HCT116 (cell line): ENCODE results near the gene LDHAL6B. TPM values are rescaled to one million over a fixed set of nuclear protein-coding genes. Genes with fewer than 3 reads are reported as not detected.

Experiments
- ATAC-seq: fragments of 200-7000 bp; cut with Tn5 transposase; 2 replicates; pipeline ENCODE4 v1.9.1; 2020; ENCODE audit warnings: mild to moderate bottlenecking, moderate library complexity
- BruUV-seq: library from RNA; stranded (reverse); fragments of 400-500 nt; replicated peaks from 2 replicates; lab custom pipeline; 2021; lab: Mats Ljungman, UMichigan
- CTCF ChIA-PET: fragments of 300-600 bp; sonication (Branson Sonifier 250); formaldehyde crosslinking; loops from one replicate; lab custom pipeline; 2021; ENCODE audit warnings: antibody characterized with exemption; lab: Charles Lee
- POLR2A ChIA-PET: fragments of 300-600, 350-600 bp; sonication (Branson Sonifier 250); formaldehyde crosslinking; loops from one replicate; lab custom pipeline; 2021; ENCODE audit warnings: antibody characterized with exemption; lab: Charles Lee
- RAD21 ChIA-PET, 2 experiments: fragments of 300-600 bp; sonication (Branson Sonifier 250); formaldehyde crosslinking; loops; one replicate each; lab custom pipeline; 2023; ENCODE audit warnings: low total read pairs in 2 of 2; ENCODE audit not compliant: uncharacterized antibody in 2 of 2, unreplicated experiment in 2 of 2, low non-redundant PET in 1 of 2; lab: Charles Lee
- DNase-seq: peaks from one replicate; pipeline ENCODE4 v3.0.0-alpha.2; 2010; ENCODE audit warnings: low read depth, low spot score
- H2AFZ ChIP-seq: fragments of 200-600 bp; shearing (Covaris generic), sonication (generic); 2 replicates; pipeline ENCODE4 v1.6.1; 2017; ENCODE audit warnings: low read depth, mixed run types, mixed read lengths, antibody characterized with exemption, low read length; ENCODE audit not compliant: poor library complexity, severe bottlenecking
- H3K27ac ChIP-seq: 2 replicates; pipeline ENCODE4 v1.5.1; 2012; ENCODE audit warnings: low read depth, low read length
- H3K27me3 ChIP-seq: fragments of 200-600 bp; sonication (generic); 2 replicates; pipeline ENCODE4 v1.6.1; 2016; ENCODE audit warnings: mixed run types, low read length, mixed read lengths; ENCODE audit not compliant: insufficient read depth
- H3K36me3 ChIP-seq, 2 experiments: fragments of 200-500 bp in 1 of 2; fragments of 200-600 bp in 1 of 2; sonication (Bioruptor generic) in 1 of 2; sonication (generic) in 1 of 2; 2 replicates each; pipeline versions ENCODE4 v1.5.1 to v1.6.1; 2014 to 2016; ENCODE audit warnings: low read length in 2 of 2, inconsistent platforms in 1 of 2, mixed read lengths in 1 of 2, mixed run types in 1 of 2; ENCODE audit not compliant: insufficient read depth in 2 of 2, control insufficient read depth in 1 of 2
- H3K4me1 ChIP-seq, 2 experiments: fragments of 200-600 bp in 1 of 2; sonication (generic) in 1 of 2; 2 replicates each; pipeline versions ENCODE4 v1.5.1 to v1.6.1; 2012 to 2017; ENCODE audit warnings: low read length in 2 of 2, inconsistent platforms in 1 of 2, mild to moderate bottlenecking in 1 of 2, mixed read lengths in 1 of 2, mixed run types in 1 of 2, moderate library complexity in 1 of 2; ENCODE audit not compliant: insufficient read depth in 2 of 2, control insufficient read depth in 1 of 2
- H3K4me2 ChIP-seq: fragments of 200-600 bp; sonication (generic); 2 replicates; pipeline ENCODE4 v1.6.1; 2017; ENCODE audit warnings: mixed run types, low read length, mixed read lengths
- H3K4me3 ChIP-seq, 2 experiments: fragments of 200-600 bp in 1 of 2; sonication (generic) in 1 of 2; replicated peaks in 1 of 2; 2 replicates each; pipeline ENCODE4 v1.5.1; 2011 to 2016; ENCODE audit warnings: low read length in 2 of 2, control low read depth in 1 of 2, low read depth in 1 of 2, mild to moderate bottlenecking in 1 of 2, mixed read lengths in 1 of 2, mixed run types in 1 of 2
- H3K79me2 ChIP-seq: fragments of 200-600 bp; sonication (generic); 2 replicates; pipeline ENCODE4 v1.6.1; 2017; ENCODE audit warnings: mild to moderate bottlenecking, mixed run types, low read length, moderate library complexity, mixed read lengths; ENCODE audit not compliant: insufficient read depth
- H3K9ac ChIP-seq: fragments of 200-600 bp; sonication (generic); 2 replicates; pipeline ENCODE4 v1.6.1; 2016; ENCODE audit warnings: low read length, mixed read lengths
- H3K9me2 ChIP-seq: fragments of 200-600 bp; sonication (generic), shearing (Covaris generic); 2 replicates; pipeline ENCODE4 v1.6.1; 2017; ENCODE audit warnings: mixed run types, mild to moderate bottlenecking, moderate library complexity; ENCODE audit not compliant: insufficient read depth
- H3K9me3 ChIP-seq, 2 experiments: fragments of 200-500 bp in 1 of 2; fragments of 200-600 bp in 1 of 2; sonication (Bioruptor generic) in 1 of 2; sonication (generic) in 1 of 2; 2 replicates each; pipeline ENCODE4 v1.6.1; 2014 to 2017; ENCODE audit warnings: low read length in 2 of 2, mixed read lengths in 2 of 2, inconsistent platforms in 1 of 2, low read depth in 1 of 2, mild to moderate bottlenecking in 1 of 2, mixed run types in 1 of 2, moderate library complexity in 1 of 2; ENCODE audit not compliant: control insufficient read depth in 1 of 2, insufficient read depth in 1 of 2
- H4K20me1 ChIP-seq: fragments of 200-600 bp; sonication (generic), shearing (Covaris generic); 2 replicates; pipeline ENCODE4 v1.6.1; 2017; ENCODE audit warnings: mixed run types, mild to moderate bottlenecking, moderate library complexity; ENCODE audit not compliant: insufficient read depth
- CBX3 ChIP-seq: IDR thresholded peaks from 2 replicates; pipeline ENCODE4 v1.6.1; 2012; ENCODE audit warnings: low read depth
- CEBPB ChIP-seq: IDR thresholded peaks from 2 replicates; pipeline ENCODE4 v1.6.1; 2012; ENCODE audit warnings: low read depth
- EGR1 ChIP-seq: IDR thresholded peaks from 2 replicates; pipeline ENCODE4 v1.6.1; 2012; ENCODE audit warnings: low read depth
- EZH2phosphoT487 ChIP-seq: fragments of 200-600 bp; IDR thresholded peaks from 2 replicates; pipeline ENCODE4 v1.6.1; 2018; ENCODE audit warnings: antibody characterized with exemption, borderline replicate concordance
- FOSL1 ChIP-seq: IDR thresholded peaks from 2 replicates; pipeline ENCODE4 v1.6.1; 2012; ENCODE audit warnings: low read depth
- JUND ChIP-seq: IDR thresholded peaks from 2 replicates; pipeline ENCODE4 v1.6.1; 2012
- RAD21 ChIP-seq: IDR thresholded peaks from 2 replicates; pipeline ENCODE4 v1.6.1; 2012; ENCODE audit warnings: low read depth, mild to moderate bottlenecking
- SIN3A ChIP-seq: IDR thresholded peaks from 2 replicates; pipeline ENCODE4 v1.6.1; 2012; ENCODE audit warnings: low read depth
- SRF ChIP-seq: IDR thresholded peaks from 2 replicates; pipeline ENCODE4 v1.6.1; 2012; ENCODE audit warnings: low read depth
- YY1 ChIP-seq: IDR thresholded peaks from 2 replicates; pipeline ENCODE4 v1.6.1; 2011; ENCODE audit warnings: low read length, low read depth, moderate library complexity, mild to moderate bottlenecking; ENCODE audit not compliant: insufficient replicate concordance; ENCODE audit errors: extremely low read depth
- ZFX ChIP-seq: fragments of 450-650 bp; IDR thresholded peaks from 2 replicates; pipeline ENCODE4 v1.6.1; 2017
- ZNF274 ChIP-seq: fragments of 200-500 bp; sonication (Bioruptor generic); IDR thresholded peaks from 2 replicates; pipeline ENCODE4 v1.6.1; 2014; ENCODE audit warnings: mild to moderate bottlenecking, low read depth, low read length, inconsistent platforms
- intact Hi-C: fragments of 100-400 bp; cut with micrococcal nuclease; formaldehyde crosslinking; loops from 2 replicates; pipeline ENCODE4 v1.10.0; 2022
- total RNA-seq: library from RNA; stranded (reverse); gene quantifications from one replicate; pipeline ENCODE4 v1.2.1, GENCODE V29; 2021; ENCODE audit not compliant: unreplicated experiment
- TF ChIP-seq, protein P1 (sequence below): IDR thresholded peaks from 2 replicates; pipeline ENCODE4 v1.6.1; 2012; ENCODE audit warnings: low read depth
- TF ChIP-seq, protein P2 (sequence below), 3 experiments: fragments of 200-600 bp in 1 of 3; sonication (generic) in 1 of 3; IDR thresholded peaks in 2 of 3; conservative IDR thresholded peaks in 1 of 3; 2 replicates each; pipeline ENCODE4 v1.5.1; 2012 to 2017; ENCODE audit warnings: low read depth in 2 of 3, low read length in 2 of 3, antibody characterized with exemption in 1 of 3, borderline replicate concordance in 1 of 3, control low read depth in 1 of 3, mild to moderate bottlenecking in 1 of 3, mixed read lengths in 1 of 3, mixed run types in 1 of 3, moderate library complexity in 1 of 3; ENCODE audit not compliant: insufficient read depth in 1 of 3
- TF ChIP-seq, protein P3 (sequence below): IDR thresholded peaks from 2 replicates; pipeline ENCODE4 v1.6.1; 2012
- TF ChIP-seq, protein P4 (sequence below): IDR thresholded peaks from 2 replicates; pipeline ENCODE4 v1.6.1; 2011; ENCODE audit warnings: mild to moderate bottlenecking, low read length, moderate library complexity; ENCODE audit not compliant: insufficient replicate concordance; ENCODE audit errors: extremely low read depth

The LDHAL6B gene
- total RNA-seq, 1 experiment from 2014 or later: not detected

DNA sequence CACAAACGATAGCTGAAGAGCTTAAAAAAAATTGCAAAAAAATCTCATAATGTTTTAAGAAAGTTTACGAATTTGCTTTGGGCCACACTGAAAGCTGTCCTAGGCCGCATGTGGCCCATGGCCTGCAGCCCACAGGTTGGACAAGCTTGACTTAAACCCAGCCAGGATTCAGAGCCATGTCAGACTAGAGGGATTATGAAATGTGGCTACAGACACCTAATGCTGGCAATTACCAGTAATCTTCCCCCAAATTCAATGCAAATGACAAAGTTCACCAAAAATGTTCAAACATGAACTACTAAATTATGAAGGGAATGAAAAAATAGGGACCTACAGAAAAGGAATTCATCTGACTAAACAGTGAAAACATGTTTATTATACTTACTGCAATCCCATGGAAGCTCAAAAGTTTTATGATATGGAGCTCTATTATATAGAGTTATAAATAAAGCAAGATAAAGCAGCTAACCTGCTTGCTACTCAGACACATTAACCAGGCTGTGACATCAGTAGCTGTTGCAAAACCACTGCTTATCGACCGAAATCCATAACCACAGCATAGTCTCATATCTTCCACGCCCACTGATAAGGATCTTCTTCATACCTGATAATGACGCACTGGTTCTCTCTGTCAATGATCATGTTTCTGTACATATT lies 49.2 kb downstream of the LDHAL6B start (continued):
- TF ChIP-seq EGR1 (no peak), EZH2phosphoT487 (no peak), SRF (no peak), FOSL1 (peak; percentile 49; the same call in 1 of the 2 replicates)
- TF ChIP-seq, all 23 proteins: peak for 4

DNA sequence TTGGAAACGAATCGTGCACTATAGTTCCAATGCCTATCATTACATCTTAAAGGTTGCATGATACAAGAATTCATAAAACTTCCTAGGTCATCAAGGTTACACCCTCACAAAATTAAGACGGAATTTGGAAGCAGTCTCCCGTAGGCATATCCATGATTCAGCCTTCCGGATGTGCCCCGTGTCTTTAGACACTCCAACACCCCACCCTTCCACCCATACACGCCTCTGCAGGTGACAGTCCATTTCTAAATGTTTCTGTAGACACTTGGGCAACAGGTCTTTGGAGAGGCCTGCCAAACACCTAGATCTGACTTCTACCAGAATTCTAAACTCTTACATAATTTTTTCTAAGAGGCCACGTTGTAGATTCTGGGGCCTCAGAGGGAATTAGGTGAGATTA lies 49.8 kb downstream of the LDHAL6B start:
- no TSS peak for BruUV-seq
- H3K4me1 ChIP-seq: peaks cover 21 to 23% of the 10 kb centered on the region in 2 experiments
- no peak overlapping the region for H2AFZ ChIP-seq
- CTCF ChIA-PET: interaction anchor here (1.8 kb wide), 1 partner anchor 9 kb away, joined by 8 read pairs; no protein-coding TSS in a partner anchor
- peak overlapping the region; percentile 38 for H3K27ac ChIP-seq
- DNase-seq: no peak
- RAD21 ChIA-PET: no interaction called here
- peak; percentile 68 for ATAC-seq
- no peaks in the 10 kb centered on the region for H3K27me3 ChIP-seq
- no peaks in the 10 kb centered on the region for H3K9me3 ChIP-seq
- no peaks in the 10 kb centered on the region for H3K9me2 ChIP-seq
- intact Hi-C loops: loop anchor here (5.0 kb wide), 1 partner anchor 116 kb away; the partner anchor contains the start of gene MYO1E
- H3K9ac ChIP-seq: no peak overlapping the region; the same call in 1 of the 2 replicates
- POLR2A ChIA-PET: no interaction called here
- peak overlapping the region; percentile 61 for H3K4me2 ChIP-seq
- no peaks in the 10 kb centered on the region for H4K20me1 ChIP-seq
- TF ChIP-seq JUND: no peak
- peak; percentile 7; the same call in 1 of the 2 replicates for TF ChIP-seq RAD21
- TF ChIP-seq, protein P1, sequence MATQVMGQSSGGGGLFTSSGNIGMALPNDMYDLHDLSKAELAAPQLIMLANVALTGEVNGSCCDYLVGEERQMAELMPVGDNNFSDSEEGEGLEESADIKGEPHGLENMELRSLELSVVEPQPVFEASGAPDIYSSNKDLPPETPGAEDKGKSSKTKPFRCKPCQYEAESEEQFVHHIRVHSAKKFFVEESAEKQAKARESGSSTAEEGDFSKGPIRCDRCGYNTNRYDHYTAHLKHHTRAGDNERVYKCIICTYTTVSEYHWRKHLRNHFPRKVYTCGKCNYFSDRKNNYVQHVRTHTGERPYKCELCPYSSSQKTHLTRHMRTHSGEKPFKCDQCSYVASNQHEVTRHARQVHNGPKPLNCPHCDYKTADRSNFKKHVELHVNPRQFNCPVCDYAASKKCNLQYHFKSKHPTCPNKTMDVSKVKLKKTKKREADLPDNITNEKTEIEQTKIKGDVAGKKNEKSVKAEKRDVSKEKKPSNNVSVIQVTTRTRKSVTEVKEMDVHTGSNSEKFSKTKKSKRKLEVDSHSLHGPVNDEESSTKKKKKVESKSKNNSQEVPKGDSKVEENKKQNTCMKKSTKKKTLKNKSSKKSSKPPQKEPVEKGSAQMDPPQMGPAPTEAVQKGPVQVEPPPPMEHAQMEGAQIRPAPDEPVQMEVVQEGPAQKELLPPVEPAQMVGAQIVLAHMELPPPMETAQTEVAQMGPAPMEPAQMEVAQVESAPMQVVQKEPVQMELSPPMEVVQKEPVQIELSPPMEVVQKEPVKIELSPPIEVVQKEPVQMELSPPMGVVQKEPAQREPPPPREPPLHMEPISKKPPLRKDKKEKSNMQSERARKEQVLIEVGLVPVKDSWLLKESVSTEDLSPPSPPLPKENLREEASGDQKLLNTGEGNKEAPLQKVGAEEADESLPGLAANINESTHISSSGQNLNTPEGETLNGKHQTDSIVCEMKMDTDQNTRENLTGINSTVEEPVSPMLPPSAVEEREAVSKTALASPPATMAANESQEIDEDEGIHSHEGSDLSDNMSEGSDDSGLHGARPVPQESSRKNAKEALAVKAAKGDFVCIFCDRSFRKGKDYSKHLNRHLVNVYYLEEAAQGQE: no peak
- 0 out of 2 replicates have a peak, but pooled peaks have one; percentile 36 for TF ChIP-seq CEBPB
- TF ChIP-seq EGR1: no peak
- TF ChIP-seq, protein P2, sequence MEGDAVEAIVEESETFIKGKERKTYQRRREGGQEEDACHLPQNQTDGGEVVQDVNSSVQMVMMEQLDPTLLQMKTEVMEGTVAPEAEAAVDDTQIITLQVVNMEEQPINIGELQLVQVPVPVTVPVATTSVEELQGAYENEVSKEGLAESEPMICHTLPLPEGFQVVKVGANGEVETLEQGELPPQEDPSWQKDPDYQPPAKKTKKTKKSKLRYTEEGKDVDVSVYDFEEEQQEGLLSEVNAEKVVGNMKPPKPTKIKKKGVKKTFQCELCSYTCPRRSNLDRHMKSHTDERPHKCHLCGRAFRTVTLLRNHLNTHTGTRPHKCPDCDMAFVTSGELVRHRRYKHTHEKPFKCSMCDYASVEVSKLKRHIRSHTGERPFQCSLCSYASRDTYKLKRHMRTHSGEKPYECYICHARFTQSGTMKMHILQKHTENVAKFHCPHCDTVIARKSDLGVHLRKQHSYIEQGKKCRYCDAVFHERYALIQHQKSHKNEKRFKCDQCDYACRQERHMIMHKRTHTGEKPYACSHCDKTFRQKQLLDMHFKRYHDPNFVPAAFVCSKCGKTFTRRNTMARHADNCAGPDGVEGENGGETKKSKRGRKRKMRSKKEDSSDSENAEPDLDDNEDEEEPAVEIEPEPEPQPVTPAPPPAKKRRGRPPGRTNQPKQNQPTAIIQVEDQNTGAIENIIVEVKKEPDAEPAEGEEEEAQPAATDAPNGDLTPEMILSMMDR (IDR thresholded peaks at IDR 0.05 in 2 of 3, conservative IDR thresholded peaks at IDR 0.05 in 1 of 3; ENCODE audit: borderline replicate concordance in 1 of 3, insufficient read depth in 1 of 3, low read depth in 2 of 3, low read length in 2 of 3): no peak
- TF ChIP-seq, protein P3, sequence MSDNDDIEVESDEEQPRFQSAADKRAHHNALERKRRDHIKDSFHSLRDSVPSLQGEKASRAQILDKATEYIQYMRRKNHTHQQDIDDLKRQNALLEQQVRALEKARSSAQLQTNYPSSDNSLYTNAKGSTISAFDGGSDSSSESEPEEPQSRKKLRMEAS: no peak; the same call in 1 of the 2 replicates
- TF ChIP-seq, protein P4, sequence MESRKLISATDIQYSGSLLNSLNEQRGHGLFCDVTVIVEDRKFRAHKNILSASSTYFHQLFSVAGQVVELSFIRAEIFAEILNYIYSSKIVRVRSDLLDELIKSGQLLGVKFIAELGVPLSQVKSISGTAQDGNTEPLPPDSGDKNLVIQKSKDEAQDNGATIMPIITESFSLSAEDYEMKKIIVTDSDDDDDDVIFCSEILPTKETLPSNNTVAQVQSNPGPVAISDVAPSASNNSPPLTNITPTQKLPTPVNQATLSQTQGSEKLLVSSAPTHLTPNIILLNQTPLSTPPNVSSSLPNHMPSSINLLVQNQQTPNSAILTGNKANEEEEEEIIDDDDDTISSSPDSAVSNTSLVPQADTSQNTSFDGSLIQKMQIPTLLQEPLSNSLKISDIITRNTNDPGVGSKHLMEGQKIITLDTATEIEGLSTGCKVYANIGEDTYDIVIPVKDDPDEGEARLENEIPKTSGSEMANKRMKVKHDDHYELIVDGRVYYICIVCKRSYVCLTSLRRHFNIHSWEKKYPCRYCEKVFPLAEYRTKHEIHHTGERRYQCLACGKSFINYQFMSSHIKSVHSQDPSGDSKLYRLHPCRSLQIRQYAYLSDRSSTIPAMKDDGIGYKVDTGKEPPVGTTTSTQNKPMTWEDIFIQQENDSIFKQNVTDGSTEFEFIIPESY: no peak
- TF ChIP-seq SRF: no peak
- TF ChIP-seq ZFX: no peak
- TF ChIP-seq CBX3: no peak
- no peak for TF ChIP-seq YY1
- TF ChIP-seq SIN3A: no peak
- no peak for TF ChIP-seq ZNF274
- TF ChIP-seq EZH2phosphoT487: no peak
- TF ChIP-seq, all 23 proteins: peak for 2
- Histone ChIP-seq H3K36me3 (0 out of 4 replicates have a peak, but pooled peaks cover 0 to 10% of the 10 kb centered on the region in 2 experiments), H3K79me2 (peaks cover 4% of the 10 kb centered on the region; the same call in 1 of the 2 replicates), H3K4me3 (no peak overlapping the region)
